ENCODE measurements around the gene OSBPL1A.
A peak's percentile ranks its signal among the peaks of the same experiment; 100 is the strongest.
"Not testable (repeated sequence)": the region's sequence is repeated elsewhere in the genome, so short reads cannot be mapped to it uniquely, and the experiment has no call there.

The OSBPL1A gene

DNA sequence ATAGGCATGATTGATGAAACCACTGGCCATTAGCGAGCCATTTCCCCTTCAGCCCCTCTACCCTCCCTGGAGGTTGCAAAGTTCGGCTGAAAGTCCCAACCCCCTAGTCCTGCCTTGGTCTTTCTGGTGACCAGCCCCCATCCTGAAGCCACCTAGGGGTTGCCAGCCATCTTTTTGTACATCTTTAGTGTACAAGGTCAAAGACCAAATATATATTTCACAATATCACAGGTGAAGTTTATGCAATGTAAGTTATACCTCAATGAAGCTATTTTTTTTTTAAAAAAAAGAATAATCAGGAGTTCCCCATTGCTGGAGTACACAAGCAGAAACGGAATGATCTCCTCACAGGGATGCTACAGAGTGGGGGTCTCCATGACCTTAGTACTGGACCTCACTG lies 31.3 kb downstream of the OSBPL1A start:
- TF ChIP-seq, protein P1, sequence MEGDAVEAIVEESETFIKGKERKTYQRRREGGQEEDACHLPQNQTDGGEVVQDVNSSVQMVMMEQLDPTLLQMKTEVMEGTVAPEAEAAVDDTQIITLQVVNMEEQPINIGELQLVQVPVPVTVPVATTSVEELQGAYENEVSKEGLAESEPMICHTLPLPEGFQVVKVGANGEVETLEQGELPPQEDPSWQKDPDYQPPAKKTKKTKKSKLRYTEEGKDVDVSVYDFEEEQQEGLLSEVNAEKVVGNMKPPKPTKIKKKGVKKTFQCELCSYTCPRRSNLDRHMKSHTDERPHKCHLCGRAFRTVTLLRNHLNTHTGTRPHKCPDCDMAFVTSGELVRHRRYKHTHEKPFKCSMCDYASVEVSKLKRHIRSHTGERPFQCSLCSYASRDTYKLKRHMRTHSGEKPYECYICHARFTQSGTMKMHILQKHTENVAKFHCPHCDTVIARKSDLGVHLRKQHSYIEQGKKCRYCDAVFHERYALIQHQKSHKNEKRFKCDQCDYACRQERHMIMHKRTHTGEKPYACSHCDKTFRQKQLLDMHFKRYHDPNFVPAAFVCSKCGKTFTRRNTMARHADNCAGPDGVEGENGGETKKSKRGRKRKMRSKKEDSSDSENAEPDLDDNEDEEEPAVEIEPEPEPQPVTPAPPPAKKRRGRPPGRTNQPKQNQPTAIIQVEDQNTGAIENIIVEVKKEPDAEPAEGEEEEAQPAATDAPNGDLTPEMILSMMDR (IDR thresholded peaks at IDR 0.05) = no peak
- no peak for TF ChIP-seq ZFX (IDR thresholded peaks at IDR 0.05; ENCODE audit: borderline replicate concordance)
- no peak overlapping the region for H3K27ac ChIP-seq

DNA sequence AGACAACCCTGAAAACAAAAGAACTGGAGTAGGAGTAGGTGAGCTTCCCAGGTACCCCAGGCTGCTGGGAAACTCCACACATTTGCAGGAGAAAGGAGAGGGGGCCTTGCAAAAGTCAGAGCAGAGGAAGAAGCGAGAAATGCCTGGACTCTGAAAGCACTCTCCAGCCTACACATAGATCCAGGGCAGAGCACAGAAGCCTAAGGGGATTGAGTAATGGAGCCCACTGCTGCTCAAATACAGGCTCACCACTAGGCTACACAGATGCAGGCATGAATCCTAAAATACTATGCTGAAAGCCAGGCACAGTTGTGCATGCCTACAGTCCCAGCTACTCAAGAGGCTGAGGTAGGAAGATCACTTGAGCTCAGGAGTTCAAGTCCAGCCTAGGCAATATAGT lies 33.4 kb downstream of the OSBPL1A start:
- no peak overlapping the region for H3K27ac ChIP-seq
- TF ChIP-seq ZFX (IDR thresholded peaks at IDR 0.05; ENCODE audit: borderline replicate concordance) = no peak
- TF ChIP-seq, protein P1 (IDR thresholded peaks at IDR 0.05) = no peak

DNA sequence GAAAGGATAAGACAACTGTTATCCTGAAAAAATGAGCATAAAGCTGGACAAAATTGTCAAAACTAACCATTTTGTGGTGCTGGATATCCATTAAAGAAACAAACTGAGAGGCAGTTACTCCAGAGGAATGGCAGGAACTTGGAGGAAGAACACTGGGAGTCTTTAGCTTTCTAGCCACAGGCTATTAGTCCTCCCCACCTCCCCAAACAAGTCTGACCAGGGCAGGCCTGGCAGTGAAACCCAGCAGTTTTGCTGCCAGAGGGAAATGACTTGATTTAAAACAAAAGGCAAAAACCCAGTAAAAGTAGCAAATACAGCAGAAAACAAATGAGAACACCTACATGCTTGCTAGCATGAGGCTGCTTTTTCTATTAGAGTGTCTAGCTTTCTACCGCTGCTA lies 34.9 kb downstream of the OSBPL1A start:
- TF ChIP-seq ZFX (IDR thresholded peaks at IDR 0.05; ENCODE audit: borderline replicate concordance) = no peak
- TF ChIP-seq, protein P1 (IDR thresholded peaks at IDR 0.05) = no peak
- peak overlapping the region; percentile 21; the same call in 1 of the 2 replicates for H3K27ac ChIP-seq

DNA sequence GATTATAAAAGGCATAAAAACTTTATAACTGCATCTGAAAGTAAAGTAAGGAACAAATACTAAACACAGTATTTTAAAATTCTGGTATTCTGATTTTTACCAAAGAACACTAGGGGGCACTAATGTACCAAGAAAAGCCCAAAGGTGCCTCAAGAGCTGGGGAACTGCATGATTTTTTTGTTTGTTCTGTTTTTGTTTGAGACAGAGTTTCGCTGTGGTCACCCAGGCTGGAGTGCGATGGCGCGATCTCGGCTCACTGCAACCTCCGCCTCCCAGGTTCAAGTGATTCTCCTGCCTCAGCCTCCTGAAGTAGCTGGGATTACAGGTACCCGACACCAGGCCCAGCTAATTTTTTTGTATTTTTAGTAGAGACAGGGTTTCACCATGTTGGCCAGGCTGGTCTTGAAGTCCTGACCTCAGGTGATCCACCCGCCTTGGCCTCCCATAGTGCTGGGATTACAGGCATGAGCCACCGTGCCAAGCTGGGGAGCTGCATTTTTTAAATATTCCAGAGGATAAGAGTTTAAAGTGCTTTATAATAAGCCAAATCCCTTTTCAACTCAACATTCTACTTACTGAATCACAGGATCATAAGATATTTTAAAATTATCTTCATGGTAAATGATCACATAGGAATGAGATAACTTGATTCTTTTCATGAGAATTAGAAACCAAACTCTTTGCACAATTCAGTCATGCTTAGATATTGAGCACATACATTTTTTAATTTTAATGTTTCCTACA lies 37.7 kb downstream of the OSBPL1A start:
- not testable (repeated sequence) for H3K27ac ChIP-seq
- TF ChIP-seq, protein P1 (IDR thresholded peaks at IDR 0.05) = peak; percentile 82

DNA sequence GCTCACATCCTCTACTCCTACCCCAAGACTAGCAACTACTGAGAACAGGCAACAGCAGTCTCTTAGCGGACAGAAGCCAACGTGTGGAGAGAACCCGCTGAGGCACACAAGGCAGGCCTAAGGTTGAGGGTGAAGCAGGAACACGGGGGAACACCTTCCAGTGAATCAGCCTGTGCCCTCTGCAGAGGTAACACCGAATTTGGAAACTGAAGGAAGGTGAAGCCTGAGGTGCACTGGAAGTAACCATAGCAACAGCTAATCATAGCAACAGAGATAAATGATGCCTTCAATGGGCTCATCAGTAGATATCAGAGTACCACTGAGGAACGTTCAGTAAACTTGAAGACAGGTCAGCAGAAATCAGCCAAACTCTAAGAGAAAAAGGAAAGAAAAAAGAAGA lies 43.3 kb downstream of the OSBPL1A start:
- H3K27ac ChIP-seq = no peak overlapping the region
- TF ChIP-seq, protein P1 (IDR thresholded peaks at IDR 0.05) = no peak
- no peak for TF ChIP-seq ZFX (IDR thresholded peaks at IDR 0.05; ENCODE audit: borderline replicate concordance)

DNA sequence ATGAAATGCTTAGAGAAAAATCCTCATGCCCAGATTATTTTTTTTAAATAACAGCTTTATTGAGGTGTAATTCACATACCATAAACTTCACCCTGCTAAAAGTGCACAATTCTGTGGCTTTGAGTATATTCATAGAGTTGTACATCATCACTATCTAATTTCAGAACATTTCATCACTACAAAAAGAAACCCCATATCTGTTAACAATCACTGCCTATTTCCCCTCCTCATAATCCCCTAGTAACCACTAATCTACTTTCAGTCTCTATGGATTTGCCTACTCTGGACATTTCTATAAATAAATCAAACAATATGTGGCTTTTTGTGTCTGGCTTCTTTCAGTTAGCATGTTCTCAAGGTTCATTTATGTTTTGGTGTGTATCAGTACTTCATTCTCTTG lies 51.4 kb downstream of the OSBPL1A start:
- TF ChIP-seq ZFX (IDR thresholded peaks at IDR 0.05; ENCODE audit: borderline replicate concordance) = no peak
- no peak overlapping the region for H3K27ac ChIP-seq

DNA sequence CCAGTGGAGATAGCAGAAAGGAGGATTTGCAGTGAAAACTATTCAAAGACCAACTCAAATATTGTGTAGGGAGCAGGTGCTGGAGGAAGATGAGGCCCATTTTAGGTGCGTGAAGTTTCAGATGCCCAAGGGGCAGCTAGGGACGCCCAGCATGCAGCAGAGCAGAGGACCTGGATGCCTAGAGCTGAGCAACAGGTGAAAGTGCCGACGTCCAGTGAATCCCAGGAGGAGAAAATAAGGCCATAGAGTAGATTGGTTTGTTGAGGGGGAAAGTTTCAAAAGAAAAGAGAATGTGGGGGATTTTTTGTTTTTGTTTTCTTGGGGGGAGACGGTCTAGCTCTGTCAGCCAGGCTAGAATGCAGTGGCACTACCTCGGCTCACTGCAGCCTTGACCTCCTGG lies 53.1 kb downstream of the OSBPL1A start:
- no peak overlapping the region for H3K27ac ChIP-seq
- no peak for TF ChIP-seq ZFX (IDR thresholded peaks at IDR 0.05; ENCODE audit: borderline replicate concordance)
- TF ChIP-seq, protein P1 (IDR thresholded peaks at IDR 0.05) = no peak

DNA sequence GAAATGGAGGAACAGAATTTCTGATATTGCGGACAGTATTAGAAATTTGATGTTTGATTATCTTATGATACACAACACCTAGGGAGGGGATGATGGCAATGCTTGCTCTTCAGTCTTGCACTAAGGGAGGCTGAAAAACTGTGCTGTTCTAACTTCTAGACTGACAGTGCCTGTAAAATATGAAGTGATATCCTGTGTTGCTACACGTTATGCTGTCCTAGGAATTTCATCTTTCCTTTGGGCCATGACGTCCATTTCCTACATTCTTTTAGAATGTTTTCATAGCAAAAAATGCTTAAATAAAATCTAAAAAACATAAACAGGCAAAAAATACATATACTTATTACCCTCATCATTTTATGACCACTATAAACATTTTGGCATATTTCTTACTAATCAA lies 55.3 kb downstream of the OSBPL1A start:
- no peak overlapping the region for H3K27ac ChIP-seq
- no peak for TF ChIP-seq ZFX (IDR thresholded peaks at IDR 0.05; ENCODE audit: borderline replicate concordance)
- TF ChIP-seq, protein P1 (IDR thresholded peaks at IDR 0.05) = no peak

All from 22Rv1 (cell line).